ENCODE results near the gene SRRM5.
A peak's percentile ranks its signal among the peaks of the same experiment; 100 is the strongest.

The SRRM5 gene

GRCh38 chr19:43610493-43610892 is 1.4 kb upstream of the SRRM5 start:
- H3K27ac ChIP-seq, result no peak overlapping the region
- DNase-seq (ENCODE audit: low read depth, low spot score), result no peak

- no peak overlapping the region for H3K27ac ChIP-seq
- DNase-seq (ENCODE audit: low read depth, low spot score), result no peak
These were observed 486 bp downstream of the SRRM5 start for GRCh38 chr19:43612374-43612773.

- no peak overlapping the region for H3K27ac ChIP-seq
- DNase-seq (ENCODE audit: low read depth, low spot score), result no peak
These were observed 4.4 kb downstream of the SRRM5 start for GRCh38 chr19:43616306-43616705.

DNA sequence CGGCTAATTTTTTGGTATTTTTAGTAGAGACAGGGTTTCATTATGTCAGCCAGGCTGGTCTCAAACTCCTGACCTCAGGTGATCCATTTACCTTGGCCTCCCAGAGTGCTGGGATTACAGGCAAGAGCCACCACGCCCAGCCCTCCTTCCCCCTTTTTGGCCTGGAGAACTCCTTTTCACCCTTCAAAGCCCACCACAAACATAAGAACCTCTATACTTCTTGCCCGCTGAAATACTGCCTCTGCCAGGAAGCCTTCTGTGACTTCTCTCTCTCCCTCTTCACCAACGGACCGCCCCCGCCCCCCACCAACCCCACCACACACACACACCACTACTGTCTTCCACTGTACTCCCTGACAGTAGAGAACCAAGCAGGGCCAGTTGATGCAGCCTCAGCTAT is 5.1 kb downstream of the SRRM5 start:
- no peak overlapping the region for H3K27ac ChIP-seq
- no peak for DNase-seq (ENCODE audit: low read depth, low spot score)

- no peak for DNase-seq (ENCODE audit: low read depth, low spot score)
- peak overlapping the region; percentile 75 for H3K27ac ChIP-seq
These were observed 7.0 kb downstream of the SRRM5 start for GRCh38 chr19:43618921-43619261.

- peak within 1 kb of the TSS; percentile 75 for H3K27ac ChIP-seq
- DNase-seq (ENCODE audit: low read depth, low spot score), result no peak
These were observed 7.6 kb downstream of the SRRM5 start, which contains the start of gene ZNF428 for GRCh38 chr19:43619262-43620060. Gene ZNF428 (minus strand): TSS chr19:43619629. CDS start chr19:43614304, 5,325 bp downstream.

- DNase-seq (ENCODE audit: low read depth, low spot score), result no peak
- peak overlapping the region; percentile 75 for H3K27ac ChIP-seq
These were observed 8.4 kb downstream of the SRRM5 start for GRCh38 chr19:43620061-43621001.

GRCh38 chr19:43622070-43622469 is 10.2 kb downstream of the SRRM5 start:
- no peak overlapping the region for H3K27ac ChIP-seq
- DNase-seq (ENCODE audit: low read depth, low spot score), result no peak

GRCh38 chr19:43622956-43623355 is 11.1 kb downstream of the SRRM5 start:
- H3K27ac ChIP-seq, result no peak overlapping the region
- DNase-seq (ENCODE audit: low read depth, low spot score), result no peak

GRCh38 chr19:43623889-43624670 is 12.2 kb downstream of the SRRM5 start:
- no peak overlapping the region for H3K27ac ChIP-seq
- no peak for DNase-seq (ENCODE audit: low read depth, low spot score)

DNA sequence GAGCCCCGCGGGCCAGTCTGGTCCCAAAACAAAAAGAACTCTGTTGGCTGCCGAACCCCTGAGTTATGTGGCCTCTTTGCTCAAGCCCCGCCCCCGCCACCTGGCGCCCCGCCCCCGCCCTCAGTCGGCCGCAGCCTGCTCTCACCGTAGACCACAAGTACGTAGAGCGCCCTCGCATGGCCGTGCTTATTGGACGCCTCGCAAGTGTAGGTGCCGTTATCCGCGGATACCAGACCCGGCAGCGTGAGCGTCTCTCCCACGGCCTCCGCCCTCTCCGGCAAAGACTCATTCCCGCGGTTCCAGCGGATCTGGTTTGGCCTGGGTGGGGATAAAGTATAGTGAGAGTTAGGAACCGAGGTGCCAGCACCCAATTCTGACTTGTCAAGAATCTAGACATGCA is 13.0 kb downstream of the SRRM5 start:
- no peak overlapping the region for H3K27ac ChIP-seq
- DNase-seq (ENCODE audit: low read depth, low spot score), result no peak

- no peak for DNase-seq (ENCODE audit: low read depth, low spot score)
These were observed 14.2 kb downstream of the SRRM5 start for GRCh38 chr19:43625918-43626579.

GRCh38 chr19:43626838-43627237 is 14.9 kb downstream of the SRRM5 start:
- H3K27ac ChIP-seq, result no peak overlapping the region
- no peak for DNase-seq (ENCODE audit: low read depth, low spot score)

More at GRCh38 chr19:43625918-43626579, 14.2 kb downstream of the SRRM5 start:
- no peak overlapping the region for H3K27ac ChIP-seq

DNA sequence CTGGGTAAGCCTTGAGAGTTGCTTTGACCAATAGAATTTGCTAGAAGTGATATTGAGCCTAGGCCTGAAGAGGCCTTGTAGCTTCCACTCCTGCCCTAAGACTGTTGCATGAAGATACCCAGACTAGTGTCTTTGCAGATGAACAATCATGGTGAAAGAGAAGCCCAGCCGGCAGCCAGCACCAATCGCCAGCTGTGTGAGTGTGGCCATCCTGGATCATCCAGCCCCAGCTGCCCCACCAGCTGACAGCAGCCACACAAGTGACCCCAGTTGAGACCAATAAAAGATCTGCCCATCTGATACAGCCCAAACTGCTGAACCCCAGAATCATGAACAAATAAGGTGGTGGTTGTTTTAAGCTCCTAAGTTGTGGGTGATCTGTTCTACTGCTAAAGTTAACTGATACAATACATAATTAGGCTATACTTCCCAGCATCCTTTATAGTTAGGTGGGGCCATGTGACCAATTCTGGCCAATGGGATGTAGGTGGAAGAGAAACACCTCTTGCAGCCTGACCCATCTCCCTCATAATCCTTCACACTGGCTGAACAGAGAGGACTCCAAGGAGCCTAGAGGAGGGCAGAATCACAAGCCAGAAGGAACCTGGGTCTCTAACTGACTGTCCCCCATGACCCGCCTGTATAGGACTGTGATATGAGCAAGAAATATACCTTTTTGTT is 16.9 kb downstream of the SRRM5 start:
- no peak overlapping the region for H3K27ac ChIP-seq
- DNase-seq (ENCODE audit: low read depth, low spot score), result no peak

DNA sequence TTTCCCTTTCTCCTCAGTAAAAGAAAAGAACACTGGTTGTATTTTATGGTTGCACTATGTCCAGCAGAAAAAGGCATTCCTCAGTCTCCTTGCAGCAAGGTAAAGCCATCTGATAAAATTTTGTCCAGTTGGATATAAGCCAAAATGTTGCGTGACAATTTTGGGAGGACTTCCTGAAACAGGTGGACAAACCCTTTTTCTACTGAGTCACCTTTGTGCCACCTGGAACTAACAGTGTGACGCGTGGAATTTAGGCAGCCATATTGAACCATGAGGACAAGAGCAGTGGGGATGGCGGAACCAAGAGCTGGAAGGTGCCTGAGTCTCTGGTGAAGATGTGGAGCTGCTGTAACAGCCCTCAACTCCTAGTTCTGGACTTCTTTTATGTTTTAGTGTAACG is 19.6 kb downstream of the SRRM5 start:
- DNase-seq (ENCODE audit: low read depth, low spot score), result no peak
- no peak overlapping the region for H3K27ac ChIP-seq

DNA sequence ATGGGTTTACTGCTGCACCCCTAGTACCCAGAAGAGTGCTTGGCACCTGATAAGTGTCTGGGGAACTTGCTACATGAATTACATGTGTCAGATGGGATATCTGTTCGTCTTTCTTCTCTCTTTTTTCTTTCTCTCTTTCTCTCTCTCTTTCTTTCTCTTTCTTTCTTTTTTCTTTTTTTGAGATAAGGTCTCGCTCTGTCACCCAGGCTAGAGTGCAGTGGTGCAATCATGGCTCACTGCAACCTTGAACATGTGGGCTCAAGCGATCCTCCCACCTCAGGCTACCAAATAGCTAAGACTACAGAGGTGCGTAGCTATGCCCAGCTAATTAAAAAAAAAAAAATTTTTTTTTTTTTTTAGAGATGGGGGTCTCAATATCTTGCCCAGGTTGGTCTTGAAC is 21.6 kb downstream of the SRRM5 start:
- no peak for DNase-seq (ENCODE audit: low read depth, low spot score)

GRCh38 chr19:43634068-43634467 is 22.2 kb downstream of the SRRM5 start:
- no peak for DNase-seq (ENCODE audit: low read depth, low spot score)
- no peak overlapping the region for H3K27ac ChIP-seq

More for the DNA sequence above, 21.6 kb downstream of the SRRM5 start:
- no peak overlapping the region for H3K27ac ChIP-seq

DNA sequence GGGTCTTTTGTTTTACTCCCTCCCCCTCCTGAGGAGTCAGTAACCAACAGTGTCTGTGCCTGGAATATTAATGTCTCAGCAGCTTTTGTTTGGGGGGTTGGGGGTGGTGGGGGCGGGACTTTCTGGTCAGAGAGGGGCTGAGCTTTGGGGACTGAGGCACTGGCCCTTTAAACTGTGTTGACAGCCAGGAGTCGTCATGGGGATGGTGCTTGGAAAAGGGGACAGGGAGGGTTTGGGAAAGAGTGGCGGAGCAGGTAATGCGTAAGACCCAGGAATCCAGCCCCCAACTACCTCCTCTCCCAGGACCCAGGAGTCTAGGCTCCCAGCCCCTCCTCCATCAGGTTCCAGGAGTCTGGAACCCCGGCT is 22.6 kb downstream of the SRRM5 start:
- DNase-seq (ENCODE audit: low read depth, low spot score), result no peak
- no peak overlapping the region for H3K27ac ChIP-seq

DNA sequence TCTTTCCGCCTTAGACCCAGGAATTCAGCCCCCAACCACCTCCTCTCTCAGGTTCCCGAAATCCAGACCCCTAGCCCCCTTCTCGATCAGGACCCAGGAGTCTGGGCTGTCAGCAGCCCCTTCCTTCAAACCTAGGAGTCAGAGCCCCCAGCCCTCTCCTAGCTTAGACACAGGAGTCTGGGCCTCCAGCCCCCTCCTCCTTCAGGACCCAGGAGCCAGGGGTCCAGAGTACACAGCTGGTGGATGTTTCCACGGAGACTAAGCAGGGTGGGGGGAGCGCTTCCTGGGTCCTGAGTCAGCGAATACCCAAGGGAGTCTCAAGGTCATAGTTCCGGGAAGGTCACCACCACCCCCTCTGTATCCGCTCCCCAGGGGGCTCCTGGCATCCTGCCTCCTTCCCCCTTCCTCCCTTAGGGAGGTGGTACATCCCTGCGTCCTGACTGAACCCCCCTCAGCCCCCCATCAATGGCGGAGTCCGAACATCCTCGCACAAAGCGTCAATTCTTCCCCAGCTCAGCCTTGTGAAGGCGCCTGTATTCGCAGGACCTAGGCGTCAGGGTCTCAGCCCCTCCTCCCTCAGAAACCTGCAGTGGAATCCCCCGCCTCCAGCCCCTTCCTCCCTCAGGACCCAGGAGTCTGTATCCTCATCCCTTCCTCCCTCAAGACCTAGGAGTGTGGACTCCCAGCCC is 23.1 kb downstream of the SRRM5 start:
- no peak for DNase-seq (ENCODE audit: low read depth, low spot score)

More for the DNA sequence above, 23.1 kb downstream of the SRRM5 start:
- no peak overlapping the region for H3K27ac ChIP-seq

All from epithelial cell of prostate (primary cell).